ENCODE measurements around the gene BCAN.

DNA sequence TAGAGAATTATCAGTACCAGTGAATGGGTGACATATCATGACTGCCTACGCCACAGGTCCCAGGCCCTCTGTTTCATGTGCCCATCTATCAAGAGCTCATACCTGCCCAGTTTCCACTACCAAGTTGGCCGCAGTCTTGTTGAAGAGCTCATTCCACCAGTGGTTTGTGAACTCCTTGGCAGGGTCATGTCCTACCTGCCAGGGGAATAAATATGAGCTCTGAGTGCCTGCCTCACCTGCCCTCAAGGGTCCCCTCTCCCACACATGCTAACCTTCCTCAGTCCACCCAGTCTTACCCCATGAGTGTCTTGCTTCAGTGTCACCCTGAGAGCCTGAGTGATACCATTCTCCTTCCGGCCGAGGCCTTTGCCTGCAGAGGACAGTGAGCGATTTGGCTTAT, 43.8 kb upstream of the BCAN start:
- TF ChIP-seq, protein P1, sequence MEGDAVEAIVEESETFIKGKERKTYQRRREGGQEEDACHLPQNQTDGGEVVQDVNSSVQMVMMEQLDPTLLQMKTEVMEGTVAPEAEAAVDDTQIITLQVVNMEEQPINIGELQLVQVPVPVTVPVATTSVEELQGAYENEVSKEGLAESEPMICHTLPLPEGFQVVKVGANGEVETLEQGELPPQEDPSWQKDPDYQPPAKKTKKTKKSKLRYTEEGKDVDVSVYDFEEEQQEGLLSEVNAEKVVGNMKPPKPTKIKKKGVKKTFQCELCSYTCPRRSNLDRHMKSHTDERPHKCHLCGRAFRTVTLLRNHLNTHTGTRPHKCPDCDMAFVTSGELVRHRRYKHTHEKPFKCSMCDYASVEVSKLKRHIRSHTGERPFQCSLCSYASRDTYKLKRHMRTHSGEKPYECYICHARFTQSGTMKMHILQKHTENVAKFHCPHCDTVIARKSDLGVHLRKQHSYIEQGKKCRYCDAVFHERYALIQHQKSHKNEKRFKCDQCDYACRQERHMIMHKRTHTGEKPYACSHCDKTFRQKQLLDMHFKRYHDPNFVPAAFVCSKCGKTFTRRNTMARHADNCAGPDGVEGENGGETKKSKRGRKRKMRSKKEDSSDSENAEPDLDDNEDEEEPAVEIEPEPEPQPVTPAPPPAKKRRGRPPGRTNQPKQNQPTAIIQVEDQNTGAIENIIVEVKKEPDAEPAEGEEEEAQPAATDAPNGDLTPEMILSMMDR (IDR thresholded peaks at IDR 0.05): no peak
- TF ChIP-seq POLR2A (IDR thresholded peaks at IDR 0.05): no peak
